Embryonic facial prominence (tissue), 1 donor: ENCODE data around the gene C1orf105.
A peak's percentile ranks its signal among the peaks of the same experiment; 100 is the strongest.
"Not testable (repeated sequence)": the region's sequence is repeated elsewhere in the genome, so short reads cannot be mapped to it uniquely, and the experiment has no call there.

Source experiments
- DNase-seq: peaks from one replicate; pipeline ENCODE4 v3.0.0-alpha.2; 2016; ENCODE audit errors: extremely low spot score

The C1orf105 gene, protein sequence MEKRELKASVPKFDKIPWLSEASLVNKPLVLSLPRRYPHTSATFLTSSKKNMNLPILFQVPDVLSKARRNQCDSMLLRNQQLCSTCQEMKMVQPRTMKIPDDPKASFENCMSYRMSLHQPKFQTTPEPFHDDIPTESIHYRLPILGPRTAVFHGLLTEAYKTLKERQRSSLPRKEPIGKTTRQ

DNA sequence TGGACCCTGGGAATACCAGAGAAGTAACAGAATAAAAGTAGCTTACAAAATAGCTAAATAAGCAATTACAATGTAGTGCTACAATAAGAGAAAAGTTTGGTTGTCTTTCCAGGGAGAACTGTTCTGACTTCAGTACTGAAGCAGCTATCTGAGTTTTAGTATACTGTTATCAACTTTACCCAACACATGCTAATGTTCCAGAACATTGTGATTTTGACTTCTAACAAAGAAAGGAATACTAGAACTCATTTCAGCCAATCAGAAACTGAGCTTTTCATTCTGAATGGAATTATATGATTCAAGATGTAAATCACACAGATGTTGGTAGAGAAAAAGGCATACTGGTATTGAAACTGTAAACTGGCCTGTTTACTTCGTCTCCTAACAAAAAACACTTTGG lies at the start of gene C1orf105:
TSS of gene C1orf105 (plus strand) at position 301 of the 400 bp plus-strand sequence. CDS start 201 bp downstream, outside the sequence.
- no peak for DNase-seq

DNA sequence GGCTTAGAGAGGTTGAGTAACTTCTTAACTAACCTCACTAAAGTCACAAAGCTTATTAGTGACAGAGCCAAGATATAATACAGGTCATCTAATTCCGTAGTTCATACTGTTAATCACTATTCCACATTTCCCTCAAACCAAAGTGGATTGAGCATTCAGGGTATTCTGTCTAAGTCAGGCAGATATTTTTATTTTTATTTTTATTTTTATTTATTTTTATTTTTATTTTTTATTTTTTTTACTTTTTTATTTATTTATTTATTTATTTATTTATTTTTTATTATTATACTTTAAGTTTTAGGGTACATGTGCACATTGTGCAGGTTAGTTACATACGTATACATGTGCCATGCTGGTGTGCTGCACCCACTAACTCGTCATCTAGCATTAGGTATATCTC lies 48.8 kb upstream of the C1orf105 start:
- not testable (repeated sequence) for DNase-seq

DNA sequence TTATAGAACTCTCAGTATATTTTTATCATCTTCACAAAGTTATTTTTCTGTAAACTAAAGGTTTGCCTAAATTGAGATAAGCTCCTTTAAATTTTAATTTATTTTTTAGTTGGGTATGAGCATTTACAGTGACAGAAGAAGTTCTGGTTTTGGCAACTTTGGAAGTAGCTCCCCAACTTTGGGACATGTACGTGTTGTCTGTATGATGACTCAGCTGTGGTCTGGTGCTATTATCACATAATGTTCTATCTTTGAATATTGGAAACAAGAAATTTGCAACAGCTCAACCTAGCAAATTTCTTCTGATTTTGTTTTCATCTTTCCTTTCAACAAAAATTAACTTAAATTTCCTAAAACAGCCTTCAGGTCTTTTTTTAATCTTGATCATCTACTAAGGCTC lies 46.6 kb upstream of the C1orf105 start:
- DNase-seq: no peak

DNA sequence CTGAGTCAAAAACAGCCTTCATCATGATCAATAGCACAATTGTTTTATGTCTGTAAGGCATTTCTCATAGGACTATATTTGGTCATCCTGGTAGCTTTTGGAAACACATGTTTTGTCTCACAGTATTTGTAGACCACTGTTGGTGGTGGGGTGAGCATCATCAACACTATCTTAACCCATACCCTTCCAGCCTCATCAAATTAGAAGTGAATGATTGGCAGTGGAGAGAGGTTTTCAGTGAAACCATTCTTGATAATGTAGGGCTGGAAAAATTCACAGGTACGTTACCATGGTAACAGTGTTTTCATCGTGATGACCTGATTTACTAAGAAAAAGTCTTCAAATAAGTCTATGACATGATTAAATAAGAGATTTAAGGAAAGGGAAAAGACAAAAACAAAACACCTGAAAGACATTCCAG lies 45.3 kb upstream of the C1orf105 start:
- DNase-seq: no peak

DNA sequence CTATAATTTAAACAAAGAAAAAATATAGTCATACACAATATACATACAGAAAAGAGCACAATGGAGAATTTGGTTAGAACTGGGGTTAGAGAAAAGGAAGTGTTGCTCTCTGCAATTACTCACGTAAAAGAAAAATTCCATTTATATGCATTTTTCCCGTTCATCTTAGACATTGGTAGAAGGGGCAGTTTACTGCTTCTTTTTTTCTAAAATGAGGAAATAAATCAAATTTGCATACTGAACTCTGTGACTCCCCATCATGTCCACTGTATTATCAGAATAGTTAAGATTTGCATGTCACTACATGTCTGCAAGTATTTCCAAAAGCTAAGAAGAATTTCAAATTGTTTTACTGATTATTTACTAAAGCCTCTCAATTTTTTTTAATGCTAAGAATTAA lies 44.1 kb upstream of the C1orf105 start:
- DNase-seq: no peak

DNA sequence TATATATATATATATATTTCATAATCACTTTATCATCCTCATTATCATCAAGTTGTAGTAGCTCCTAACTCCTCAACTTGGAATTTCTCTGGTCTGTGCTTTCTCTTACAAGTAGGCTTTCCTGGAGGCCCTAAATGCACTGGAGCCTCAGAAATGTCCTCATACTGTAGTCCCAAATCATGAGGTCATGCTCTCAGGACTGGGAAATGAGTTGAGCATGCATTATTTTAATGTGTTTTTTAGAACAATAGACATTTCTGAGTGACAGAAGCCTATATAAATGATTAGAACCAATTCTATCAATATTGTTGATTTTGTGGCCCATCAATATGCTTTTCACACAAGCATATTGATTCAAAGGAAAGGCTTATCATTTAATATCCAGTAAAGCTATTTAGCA lies 42.9 kb upstream of the C1orf105 start:
- no peak for DNase-seq

DNA sequence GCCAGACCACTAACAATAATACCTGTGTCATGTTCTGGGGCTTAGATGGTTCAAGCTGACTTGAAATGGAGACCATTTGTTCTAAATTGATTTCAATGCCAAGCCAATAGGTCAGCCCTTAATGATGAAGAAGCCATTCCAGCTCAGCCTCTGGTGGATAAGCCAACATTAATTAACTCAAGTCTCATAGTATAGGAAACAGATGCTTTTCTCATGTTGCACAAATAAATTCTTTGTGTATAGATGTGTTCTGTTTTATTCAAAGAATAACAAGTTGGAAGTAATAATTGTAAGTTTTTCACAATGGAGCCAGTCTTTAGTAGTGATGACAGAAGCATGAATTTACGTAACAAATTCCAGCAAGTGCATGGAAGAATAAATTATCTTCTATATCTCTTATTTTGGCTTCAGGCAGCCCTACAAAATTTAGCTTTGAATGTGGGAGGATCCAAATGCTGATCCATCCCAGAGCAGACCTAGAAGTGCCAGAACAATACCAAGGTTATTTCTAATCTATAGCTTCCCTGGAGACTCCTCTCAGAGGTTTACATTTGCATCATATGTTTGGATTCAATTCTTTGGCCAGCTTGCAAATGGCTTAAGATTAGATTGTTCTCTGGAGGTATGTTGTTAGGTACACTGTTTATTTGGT lies 42.2 kb upstream of the C1orf105 start:
- no peak for DNase-seq

DNA sequence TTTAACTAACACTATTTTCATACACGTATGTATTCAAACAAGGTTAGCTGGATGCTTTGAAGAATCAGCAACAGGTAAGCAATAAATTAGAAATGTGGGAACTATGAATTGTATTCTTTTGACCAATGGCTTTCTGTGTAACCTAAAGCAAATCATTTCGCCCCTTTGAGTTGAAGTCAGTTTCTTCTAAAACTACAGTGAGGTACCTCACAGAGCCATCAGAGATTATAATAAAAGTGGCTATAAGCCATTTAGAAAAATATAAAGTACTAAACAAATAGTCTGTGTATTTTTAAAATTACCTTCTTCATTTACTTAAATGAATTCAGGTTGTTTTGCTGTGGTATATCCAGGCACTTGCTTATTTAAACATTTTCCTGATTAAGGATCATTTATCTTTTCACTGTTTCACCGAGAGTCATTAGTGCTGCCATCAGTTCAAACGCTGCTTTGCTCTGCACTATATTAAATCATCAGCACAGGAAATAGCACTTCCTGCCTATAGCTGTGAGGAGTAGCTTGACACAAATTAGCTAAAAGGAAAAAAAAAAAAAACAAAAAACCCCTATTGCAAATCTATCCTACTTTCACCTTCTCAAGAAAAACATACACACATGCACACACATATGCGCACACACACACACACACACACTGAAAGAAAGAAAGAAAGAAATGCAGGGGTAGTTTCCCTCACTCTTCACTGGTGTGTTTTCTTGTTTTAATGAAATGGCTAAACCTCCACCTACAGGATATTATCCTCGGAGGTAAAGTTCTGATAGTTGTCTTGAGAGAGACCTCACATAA lies 39.8 kb upstream of the C1orf105 start:
- DNase-seq: no peak

DNA sequence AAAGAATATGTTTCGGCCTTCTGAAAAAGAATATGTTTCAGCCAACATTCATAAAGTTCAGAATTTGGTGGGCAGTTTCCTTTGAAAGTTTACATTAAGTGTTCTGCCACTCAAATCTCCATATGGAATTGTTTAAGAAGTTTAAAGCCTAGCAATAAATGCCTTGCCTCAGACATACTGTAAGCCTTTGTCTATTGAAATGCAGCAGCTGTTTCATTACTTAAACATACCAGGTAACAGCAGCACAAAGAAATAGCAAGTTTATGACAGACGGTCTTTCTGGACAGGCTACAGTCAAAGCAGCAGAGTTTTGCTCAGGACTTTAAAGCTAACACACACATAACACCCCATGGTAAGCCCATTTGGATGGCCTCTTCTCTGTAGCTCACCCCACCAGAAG lies 38.5 kb upstream of the C1orf105 start:
- DNase-seq: peak; percentile 69

DNA sequence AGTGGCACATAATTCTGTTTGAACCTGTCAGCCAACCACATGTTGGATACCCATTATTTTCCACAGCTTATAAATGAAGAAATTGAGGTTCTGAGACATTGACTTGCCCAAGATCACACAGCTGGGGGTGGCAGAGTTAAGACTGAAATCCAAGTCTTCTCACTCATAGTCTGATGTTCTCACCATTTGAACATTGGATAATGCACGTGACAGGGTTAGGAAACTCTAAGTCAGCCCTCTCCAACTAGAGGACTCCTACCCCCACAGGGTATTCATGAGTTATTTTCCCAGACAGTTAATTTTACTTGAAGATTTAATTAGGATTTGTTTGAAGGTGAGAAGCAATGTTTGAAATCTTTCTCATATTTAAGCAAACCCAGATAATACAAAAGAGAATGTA lies 38.1 kb upstream of the C1orf105 start:
- no peak for DNase-seq

DNA sequence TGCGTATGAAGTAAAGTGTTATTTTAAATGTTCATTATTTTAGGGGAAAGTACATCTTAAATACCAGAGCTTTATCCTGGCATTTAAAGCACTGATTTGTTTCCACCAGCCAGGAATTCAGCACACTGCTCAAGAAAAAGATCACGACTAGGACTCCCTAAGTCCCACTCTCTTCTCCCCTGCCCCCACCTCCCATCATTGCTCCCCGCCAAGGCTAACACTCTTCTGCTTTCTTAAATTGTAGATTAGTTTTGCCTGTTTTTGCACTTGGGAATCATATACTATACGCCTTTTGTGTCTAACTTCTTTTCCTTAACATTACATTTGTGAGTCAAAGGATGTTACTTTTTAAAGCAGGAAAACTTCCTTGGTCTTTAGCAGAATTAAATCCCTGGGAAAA lies 37.5 kb upstream of the C1orf105 start:
- no peak for DNase-seq

DNA sequence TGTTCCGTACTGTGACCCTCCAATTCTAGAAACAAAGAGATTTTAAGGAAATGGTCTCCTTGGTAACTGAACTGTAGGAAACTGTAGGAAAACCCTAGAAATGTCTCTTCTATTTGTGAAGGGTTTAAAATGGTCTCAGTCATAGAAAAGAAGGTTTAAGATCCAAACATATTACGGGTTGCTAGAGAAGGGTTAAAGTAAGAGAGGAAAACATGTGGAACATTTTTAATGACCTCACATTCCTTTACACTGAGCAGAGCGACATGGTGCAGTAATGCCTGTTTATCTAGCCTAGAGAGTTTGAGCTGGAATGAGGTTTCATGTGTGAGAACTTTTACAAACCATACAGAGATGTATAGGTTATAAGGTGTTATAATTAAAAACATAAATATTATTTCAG lies 36.9 kb upstream of the C1orf105 start:
- peak; percentile 74 for DNase-seq

DNA sequence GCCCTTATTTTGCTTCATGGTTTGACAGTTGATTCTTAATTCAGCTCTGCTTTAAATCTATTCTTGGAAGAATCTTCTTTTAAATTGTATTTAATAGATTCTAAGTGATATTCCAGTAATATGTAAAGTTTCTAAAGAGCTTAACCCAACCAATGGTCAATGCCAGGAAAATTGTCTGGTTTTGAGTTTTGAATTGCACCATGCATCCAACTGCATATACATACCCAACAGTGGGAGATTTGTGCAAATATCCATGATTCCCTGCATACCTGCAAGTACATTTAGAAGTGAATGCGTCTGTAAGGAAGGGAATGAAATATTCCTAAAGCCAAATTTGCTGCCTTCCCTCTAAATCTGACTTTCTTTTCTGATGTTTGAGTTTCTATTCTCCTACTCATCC lies 35.8 kb upstream of the C1orf105 start:
- no peak for DNase-seq

DNA sequence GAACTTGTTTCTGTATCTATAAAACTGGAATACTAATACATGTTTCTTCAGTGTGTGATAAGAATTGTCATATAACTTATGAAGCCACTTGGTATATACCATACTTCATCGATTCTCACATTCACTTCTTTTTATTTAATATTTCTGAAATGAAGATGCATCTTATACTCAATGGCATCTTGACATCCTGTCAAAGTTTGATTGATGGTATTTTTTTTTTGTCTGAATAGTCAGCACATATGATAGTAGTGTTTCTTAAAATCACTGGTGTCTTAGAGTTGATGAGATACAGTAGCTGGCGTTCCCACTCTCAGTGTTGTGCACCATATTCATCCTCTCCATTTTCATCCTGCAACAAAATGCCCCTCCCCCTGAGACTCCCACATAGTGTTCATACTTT lies 34.4 kb upstream of the C1orf105 start:
- DNase-seq: no peak

DNA sequence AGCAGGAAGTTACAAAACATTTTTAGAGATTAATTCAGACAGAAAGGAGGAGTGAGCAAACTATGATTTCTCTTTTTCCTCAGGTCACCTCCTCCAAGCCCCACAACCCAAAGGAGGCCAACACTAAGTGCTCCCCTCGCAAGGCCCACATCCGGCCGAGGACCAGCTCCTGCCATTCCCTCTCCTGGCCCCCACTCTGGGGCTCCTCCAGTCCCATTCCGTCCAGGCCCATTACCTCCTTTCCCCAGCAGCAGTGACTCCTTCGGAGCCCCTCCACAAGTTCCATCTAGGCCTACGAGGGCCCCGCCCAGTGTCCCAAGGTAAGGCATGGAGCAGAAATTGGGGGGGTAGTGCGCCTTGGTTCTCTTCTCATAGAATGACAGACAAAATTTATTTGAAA lies 32.0 kb upstream of the C1orf105 start:
- no peak for DNase-seq

DNA sequence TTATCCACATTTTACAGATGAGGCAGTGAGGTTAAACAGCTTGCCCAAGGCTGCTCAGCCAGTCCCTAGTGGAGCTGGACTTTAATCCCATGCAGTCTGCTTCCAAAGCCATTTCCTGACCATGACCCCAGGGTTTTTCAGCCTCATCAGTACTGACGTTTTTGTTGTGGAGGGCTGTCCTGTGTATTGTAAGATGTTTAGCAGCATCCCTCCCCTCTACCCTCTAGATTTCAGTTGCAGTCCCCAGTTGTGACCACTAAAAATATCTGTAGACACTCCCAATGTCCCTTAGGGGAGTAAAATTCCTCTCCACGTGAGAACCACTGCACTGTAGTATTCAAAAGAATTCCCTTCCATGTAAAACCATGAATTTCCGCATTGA lies 30.2 kb upstream of the C1orf105 start:
- no peak for DNase-seq

DNA sequence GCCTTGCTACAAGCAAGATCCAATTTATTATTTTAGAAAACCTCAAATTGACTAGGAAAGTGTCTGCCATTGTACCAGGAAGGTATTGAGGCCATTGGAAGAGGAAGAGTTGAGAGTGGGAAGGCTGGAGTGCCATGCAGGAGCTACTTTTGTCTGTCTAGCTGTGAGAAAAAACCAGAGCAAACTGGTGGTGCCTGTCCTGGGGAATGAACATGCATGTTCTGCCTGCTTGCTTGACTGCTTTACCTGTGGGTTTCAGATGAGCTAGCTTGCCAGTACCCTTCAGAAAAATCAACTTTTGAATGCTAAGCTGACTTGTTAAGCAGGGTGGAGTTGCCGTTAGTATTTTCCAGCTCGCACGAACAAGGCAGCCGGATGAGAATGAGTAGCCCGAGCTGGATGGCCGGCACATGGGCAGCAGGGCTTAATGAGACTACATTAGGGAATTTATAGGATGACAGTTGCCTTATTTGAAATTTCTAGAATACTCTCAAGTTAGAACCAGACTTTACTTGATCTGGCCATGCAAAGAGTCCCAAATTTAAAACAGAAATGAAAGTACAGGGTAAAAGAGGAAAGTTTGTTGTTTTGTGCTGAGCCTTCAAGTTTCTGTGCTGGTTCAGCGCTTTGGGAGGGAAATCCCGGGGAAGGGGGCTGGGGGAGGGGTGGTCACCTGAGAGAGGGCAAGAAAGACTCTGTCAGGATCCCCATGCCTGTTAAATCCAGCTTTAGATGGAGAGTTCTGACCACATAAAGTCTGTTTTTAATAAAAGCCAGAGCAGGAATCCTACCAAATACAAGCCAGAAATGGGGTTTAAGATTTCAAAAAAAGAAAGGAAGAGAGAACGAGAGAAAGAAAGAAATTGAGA lies 29.6 kb upstream of the C1orf105 start:
- DNase-seq: no peak

DNA sequence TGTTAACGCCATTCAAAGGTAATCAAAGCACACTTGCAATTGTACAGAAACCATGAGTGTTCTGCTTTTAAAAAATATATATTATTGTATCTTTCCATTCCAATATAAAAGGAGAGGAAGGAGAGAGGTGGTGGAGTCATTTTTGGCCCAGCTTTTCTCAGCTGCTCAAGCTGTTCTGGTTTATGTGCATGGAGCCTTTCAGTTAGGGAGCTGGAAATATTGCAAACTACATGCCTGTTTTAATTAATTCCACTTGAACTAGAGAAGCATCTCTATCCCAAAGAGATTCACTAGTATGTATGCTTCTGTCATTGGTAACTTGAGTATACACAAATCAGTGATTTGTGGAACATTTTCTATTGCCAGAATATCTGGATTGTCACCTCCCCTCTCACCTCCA lies 28.5 kb upstream of the C1orf105 start:
- DNase-seq: no peak

DNA sequence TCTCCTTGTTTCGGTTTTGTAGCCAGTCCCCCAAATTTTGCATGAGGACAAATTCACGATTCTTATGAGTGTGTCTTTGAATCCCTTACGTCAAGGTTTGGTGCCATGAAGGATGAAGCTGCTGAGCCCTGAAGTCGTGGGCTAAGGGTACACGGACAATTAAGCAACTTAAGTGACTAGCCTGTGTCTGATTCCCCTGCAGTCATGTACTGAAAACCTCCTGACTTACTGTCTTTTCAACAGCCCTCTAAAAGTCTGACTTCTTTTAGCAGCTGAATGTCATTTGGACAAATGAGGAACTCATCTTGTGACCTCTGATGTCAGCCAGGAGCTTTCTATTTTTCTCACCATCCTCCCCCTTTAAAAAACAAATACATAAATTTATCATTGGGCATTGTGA lies 27.1 kb upstream of the C1orf105 start:
- no peak for DNase-seq

DNA sequence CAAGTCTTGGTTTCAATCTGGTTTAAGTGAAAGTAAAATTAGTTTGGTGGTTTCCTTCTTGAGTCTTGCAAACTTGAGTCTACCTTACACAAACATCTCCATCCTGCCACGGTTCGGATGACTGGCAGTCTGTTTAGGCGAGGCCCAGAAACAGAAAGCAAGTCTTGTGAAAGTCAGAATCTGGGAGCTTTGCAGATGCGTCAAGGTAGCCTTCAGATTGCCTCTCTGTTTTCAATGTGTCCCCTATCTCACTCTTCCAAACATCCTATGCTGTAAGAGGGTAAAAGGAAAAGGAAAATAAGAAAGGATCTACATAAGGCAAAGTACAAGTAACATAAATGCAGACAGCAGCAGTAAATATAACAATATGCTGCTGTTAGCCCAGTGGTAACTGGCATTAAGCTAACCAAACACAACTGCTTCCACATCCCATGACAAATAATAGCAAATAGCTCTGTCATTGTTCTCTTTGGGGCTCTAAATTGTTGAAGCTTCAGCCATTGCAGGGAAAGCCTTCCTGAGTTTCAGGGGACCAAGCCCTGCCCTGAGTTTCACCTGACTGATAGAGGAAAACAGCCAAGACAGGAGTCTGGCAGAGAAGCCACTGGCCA lies 26.2 kb upstream of the C1orf105 start:
- DNase-seq: no peak

DNA sequence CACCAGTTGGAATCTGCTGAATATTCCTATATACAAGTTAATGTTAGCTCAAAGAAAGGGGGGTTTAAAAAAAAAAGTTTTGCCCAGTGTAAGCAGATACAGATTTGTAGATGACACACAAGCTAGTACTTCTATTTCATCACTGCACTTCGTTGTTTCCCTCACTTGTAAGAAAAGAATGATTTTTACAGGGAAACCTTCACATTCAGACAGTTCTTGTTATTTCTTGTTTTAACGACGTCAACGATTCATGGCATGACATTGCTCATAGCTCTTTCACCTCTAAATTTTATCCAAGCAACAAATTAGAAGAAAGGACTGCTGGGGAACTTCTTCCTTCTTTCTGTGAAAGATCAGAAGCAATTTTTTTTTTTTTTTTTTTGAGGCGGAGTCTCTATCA lies 25.7 kb upstream of the C1orf105 start:
- DNase-seq: no peak

DNA sequence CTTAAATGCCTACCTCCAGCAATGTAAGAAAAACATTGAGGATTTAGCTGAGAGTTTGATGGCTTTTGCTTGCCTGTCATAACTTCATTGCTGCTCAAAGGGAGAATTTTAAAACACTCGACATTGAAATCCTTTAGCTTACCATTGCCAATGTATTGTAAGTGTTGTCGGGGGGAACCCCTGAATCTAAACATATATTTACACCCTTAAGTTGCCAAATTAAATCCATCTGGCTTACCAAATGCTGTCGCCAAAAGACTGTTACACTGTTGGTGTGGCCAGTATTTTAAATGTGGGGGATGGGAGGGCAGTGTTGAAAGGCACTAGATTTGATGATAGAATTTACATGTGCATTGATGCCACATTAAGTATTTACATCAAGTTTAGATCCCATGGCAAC lies 24.9 kb upstream of the C1orf105 start:
- DNase-seq: no peak
